Stimulated activated CD8-positive, alpha-beta memory T cell treated with anti-CD3 and anti-CD28 coated beads, Interleukin-4, amount 100 ng/mL, for 4 hours (primary cell): Measurements from ENCODE around the gene CDIPT.
"Not testable (repeated sequence)": the region's sequence is repeated elsewhere in the genome, so short reads cannot be mapped to it uniquely, and the experiment has no call there.

Source experiments
- DNase-seq, 2 donors: peaks; one replicate each; pipeline ENCODE4 v3.0.0-alpha.2; 2020; ENCODE audit warnings: low read depth in 2 of 2, low spot score in 1 of 2

Gene CDIPT

DNA sequence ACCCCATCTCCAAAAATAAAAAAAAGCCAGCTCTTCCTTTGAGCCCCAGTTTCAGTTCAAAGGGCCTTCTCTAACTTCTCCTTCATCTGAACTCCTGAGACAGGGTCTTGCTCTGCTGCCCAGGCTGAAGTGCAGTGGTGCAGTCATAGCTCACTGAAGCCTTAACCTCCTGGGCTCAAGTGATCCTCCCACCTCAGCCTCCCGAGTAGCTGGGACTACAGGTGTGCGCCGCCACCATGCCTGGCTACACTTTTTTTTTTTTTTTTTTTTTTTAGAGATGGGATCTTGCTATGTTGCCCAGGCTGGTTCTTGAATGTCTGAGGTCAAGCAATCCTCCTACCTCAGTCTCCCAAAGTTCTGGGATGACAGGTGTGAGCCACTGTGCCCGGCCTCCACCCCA lies 29.8 kb downstream of the CDIPT start:
- DNase-seq: not testable (repeated sequence)

DNA sequence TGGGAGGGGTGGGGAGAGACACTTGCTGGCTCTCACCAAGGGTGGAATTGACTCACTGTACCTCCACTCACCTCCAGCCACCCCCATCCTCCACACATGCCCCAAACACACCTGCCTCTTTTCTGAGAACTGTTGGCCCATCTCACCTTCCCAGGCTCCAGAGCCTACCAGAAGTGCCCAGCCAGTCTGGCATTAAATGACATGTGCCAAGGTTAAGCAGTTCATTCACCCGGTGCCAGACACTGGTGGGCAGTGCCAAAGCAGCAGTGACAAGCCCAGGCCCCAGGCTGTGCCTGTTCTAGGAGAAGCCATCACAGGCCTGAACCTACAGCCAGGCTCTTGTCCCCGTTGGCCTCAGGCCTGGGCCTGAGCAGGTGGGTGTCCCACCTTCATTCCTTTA lies 31.5 kb downstream of the CDIPT start:
- DNase-seq: no peak

DNA sequence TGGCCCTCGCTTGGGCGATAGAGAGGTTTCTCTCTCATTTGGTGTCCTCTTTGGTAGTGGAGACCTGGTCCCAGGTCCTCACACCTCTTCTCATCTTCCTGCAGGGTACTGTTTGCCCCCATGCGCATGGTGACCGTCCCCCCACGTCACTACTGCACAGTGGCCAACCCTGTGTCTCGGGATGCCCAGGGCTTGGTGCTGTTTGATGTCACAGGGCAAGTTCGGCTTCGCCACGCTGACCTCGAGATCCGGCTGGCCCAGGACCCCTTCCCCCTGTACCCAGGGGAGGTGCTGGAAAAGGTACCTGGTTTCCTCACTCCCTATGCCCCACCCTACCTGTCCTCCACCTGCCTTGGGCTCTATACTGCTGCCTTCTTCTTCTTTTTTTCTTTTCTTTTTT lies 32.3 kb downstream of the CDIPT start:
- DNase-seq: no peak

DNA sequence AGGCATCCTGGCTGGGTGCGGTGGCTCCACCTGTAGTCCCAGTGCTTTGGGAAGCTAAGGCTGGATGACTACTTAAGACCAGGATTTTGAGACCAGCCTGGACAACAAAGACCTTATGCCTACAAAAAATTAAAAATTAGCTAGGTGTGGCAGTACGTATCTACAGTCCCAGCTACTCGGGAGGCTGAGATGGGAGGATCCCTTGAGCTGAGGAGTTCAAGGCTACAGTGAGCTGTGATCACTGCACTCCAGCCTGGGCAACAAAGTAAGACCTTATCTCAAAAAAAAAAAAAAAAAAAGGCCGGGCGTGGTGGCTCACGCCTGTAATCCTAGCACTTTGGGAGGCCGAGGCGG lies 36.7 kb downstream of the CDIPT start:
- DNase-seq: no peak

DNA sequence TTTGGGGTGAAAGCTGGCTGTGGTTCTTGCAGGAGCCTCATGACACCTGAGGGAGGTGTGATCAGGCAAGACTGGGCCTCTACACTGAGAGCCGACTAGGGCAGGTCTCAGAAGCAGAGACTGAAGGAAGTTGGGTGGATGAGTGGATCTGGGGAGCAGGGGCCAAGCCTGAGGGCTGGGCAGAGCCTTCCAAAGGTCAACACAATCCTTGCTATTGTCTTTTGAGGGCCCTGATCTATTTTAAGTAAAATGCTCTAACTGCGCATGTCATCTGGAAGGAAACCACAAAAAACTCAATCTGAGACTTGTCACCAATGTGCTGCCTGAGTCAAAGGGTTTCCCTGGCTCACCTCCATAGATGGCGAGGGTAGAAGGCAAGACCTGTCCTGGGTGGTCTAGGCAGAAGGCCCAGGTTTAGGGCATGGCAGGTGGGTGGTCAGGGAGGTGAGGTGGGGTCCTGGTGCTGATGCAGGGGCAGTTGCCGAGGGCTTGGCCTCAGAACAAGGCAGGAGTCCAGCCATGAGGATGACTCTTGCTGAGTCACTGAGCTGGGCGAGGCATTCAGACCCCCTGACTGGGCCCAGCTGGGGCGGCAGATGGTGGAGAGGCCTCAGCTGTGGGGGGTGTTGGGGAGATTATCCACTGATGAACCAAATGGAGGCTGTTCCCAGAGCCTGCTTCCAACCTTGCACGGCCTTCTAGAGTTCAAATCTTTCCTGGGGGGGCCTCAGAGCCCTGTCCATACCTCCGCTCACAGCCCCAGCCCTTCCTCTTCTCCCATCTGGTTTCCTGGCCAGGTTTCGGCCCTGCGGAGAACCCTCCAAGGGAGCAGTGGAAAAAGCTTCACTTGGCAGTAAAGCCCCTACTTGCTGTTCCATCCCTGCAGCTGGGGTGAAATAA lies 37.6 kb downstream of the CDIPT start:
- no peak for DNase-seq

DNA sequence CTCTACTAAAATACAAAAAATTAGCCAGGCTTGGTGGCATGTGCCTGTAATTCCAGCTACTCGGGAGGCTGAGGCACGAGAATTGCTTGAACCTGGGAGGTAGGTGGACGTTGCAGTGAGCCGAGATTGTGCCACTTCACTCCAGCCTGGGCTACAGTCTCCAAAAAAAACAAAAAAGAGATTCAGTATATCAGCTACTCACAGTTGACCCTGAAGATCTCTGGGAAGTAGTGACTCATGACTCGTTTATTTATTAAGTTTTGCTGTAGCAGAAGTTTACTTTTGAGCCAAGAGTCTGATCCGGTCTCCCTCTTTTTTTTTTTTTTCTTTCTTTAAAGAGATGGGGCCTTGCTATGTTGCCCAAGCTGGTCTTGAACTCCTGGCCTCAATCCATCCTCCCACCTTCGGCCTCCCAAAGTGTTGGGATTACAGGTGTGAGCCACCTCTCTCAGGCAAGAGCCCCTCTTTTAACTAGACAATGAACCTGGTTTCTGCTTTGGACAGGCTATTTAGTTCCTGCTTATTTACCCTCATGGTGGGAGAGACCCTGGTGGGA lies 38.4 kb downstream of the CDIPT start:
- DNase-seq: no peak

DNA sequence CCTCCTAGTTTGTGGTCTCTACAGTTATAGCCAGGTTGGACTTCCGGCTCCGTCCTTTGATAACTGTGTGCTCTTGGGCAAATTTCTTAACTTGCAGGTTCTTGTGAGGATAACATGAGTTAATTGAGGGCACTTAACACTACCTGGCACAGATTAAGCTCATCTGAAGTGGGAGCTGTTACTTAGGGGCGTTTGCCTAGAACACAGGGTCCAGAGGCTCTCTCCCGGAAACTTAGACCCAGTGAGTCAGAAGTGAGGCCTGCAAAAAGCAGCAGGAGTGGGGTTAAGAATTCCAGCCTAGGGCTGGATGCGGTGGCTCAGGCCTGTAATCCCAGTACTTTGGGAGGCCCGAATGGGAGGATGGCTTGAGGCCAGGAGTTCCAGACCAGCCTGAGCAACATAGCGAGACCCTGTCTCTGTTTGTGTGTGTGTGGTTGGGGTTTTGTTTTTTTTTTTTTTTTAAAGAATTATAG lies 41.3 kb downstream of the CDIPT start:
- DNase-seq: no peak

DNA sequence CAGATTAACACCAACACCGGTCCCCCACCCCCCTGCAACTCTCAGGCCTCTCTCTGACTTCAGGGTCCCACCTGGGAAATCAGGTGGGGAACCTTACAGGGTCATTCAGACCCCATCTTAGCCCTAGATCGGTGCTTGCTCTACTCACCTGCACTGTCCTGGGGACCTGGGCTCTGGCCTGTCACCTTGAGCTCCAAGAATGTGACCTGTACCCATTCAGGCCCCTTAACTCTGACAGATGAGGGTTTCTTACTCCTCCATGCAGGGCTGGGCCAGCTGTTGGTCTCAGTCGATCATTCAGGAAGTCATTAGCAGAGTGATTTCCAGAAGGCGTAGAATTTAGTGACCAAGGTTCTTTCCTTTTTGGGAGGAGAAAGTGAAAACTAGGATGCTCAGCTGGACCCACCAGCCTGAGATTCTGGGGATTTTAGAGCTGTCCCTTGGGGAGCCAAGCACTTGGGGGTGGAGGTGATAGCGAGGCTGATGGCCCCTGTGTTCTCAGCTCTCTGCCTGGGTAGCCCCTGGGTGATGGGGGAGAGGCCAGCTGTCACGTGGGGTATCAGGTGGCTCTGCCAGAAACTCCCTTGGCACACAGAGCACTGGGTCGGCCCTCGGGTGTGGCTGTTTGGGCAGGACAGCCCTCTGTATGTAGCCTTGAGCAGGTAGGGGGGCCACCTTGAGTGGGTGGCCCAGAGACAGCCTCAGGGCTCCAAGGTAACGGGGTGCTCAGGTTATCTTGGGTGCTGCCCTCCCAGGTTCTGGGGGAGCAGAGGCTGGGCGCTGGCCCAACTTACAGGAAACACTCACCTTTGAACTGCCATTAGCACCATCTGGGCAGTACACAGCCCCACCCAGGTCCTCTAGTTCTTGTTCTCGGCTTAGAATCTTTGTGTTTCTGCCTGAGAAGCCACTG lies 42.0 kb downstream of the CDIPT start:
- DNase-seq: no peak

DNA sequence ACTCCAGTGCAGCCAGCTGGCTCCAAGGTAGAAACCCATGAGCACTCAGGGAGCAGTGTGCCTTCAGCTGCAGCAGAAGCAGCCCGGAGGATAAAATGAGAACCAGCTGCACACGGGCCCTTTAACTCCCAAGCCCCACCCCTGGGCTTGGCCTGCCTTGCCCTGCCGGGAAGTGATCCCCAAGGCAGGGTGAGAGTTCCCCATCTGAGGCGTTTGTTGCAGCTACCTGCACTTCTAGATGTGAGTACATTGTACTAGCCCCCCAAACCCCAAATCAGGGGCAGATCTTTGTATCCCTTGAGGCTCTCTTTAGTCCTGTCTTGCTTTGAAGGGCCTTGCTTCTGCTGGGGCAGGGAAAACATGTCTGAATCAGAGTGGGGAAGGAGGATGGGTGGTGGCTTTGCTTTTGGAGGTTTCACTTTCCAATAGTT lies 42.7 kb downstream of the CDIPT start, which contains the start of gene MVP:
MVP (plus strand) TSS at position 192 of the 431 bp plus-strand sequence. CDS start 10,088 bp downstream, outside the sequence.
- DNase-seq: no peak

DNA sequence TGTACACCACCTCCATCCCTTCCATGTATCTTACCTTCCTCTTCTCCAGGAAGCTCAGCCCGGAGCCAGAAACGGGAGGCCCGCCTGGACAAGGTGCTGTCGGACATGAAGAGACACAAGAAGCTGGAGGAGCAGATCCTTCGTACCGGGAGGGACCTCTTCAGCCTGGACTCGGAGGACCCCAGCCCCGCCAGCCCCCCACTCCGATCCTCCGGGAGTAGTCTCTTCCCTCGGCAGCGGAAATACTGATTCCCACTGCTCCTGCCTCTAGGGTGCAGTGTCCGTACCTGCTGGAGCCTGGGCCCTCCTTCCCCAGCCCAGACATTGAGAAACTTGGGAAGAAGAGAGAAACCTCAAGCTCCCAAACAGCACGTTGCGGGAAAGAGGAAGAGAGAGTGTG lies 43.5 kb downstream of the CDIPT start:
- no peak for DNase-seq

DNA sequence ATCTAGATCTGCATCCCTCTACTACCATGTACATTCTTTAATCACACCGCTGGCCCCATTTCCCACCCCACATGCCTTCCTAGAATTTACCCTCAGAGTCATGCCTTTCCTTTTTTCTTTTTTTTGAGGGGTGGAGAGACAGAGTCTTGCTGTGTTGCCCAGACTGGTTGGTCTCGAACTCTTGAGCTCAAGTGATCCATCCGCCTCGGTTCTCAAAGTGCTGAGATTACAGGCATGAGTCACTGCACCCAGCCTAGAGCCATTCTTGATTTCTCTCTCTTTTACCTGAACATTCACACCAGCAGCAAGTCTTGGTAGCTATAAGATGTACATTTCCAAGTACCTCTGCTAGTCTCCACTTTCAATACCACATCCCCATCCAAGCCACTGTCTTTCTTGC lies 44.9 kb downstream of the CDIPT start:
- no peak for DNase-seq

DNA sequence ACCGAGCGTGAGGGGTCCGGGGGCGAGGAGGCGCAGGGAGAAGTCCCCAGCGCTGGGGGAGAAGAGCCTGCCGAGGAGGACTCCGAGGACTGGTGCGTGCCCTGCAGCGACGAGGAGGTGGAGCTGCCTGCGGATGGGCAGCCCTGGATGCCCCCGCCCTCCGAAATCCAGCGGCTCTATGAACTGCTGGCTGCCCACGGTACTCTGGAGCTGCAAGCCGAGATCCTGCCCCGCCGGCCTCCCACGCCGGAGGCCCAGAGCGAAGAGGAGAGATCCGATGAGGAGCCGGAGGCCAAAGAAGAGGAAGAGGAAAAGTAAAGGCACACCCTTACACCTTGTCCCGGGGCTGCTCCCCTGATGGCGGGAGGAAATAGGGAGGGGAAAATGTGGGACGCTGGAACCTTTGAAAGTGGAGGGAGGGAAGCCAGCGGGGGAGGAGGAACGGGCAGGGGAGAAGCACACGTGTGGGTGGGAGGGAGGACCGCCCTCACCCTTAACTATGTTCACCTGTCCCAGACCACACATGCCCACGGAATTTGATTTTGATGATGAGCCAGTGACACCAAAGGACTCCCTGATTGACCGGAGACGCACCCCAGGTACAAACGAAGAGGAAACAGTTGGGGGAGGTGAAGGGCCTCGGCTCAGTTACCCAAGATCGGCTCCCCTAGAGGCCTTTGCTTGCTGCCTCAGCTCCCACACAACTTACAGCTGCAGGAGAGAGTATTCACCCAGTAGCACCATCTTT lies 46.2 kb downstream of the CDIPT start:
- DNase-seq: no peak

DNA sequence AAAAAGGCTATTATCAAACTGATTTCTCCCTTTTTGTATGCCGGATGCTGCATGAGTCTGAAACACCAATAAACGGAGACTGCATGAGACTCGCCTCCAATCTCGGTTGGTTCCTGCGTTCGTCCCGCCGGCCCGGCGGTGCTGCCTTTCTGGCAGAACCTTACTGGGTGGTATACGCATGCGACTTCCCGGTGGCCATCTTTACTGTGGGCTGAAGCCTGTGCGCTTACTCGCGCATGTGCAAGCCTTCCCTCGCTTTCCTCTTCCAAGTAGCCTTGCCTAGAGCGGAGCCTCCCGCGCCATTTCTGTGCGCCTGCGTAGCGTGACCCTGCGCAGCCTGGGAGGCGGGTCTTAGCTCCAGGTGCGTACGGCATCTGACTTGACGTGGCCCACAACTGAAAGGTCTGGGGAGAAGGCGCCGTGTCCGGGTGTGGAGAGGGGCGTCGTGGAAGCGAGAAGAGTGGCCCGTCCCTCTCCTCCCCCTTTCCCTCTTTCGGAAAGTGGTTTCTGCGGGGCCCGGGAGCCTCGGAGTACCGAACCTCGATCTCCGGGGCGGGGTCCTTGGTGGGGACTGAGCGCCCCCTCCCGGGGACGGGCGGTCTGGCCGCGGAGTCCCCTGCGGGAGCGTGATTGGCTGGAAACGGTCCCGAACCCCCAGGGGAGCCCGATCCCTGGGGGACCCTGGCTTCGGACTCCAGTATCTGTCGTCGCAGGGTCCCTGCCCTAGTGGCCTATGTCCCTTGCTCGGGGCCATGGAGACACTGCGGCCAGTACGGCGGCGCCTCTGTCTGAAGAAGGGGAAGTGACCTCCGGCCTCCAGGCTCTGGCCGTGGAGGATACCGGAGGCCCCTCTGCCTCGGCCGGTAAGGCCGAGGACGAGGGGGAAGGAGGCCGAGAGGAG lies 47.0 kb downstream of the CDIPT start, which contains the start of gene PAGR1:
PAGR1 (plus strand) TSS at position 360 of the 901 bp plus-strand sequence; CDS start at position 734, 374 bp downstream.
- peak; percentile 95 to 97 for DNase-seq

DNA sequence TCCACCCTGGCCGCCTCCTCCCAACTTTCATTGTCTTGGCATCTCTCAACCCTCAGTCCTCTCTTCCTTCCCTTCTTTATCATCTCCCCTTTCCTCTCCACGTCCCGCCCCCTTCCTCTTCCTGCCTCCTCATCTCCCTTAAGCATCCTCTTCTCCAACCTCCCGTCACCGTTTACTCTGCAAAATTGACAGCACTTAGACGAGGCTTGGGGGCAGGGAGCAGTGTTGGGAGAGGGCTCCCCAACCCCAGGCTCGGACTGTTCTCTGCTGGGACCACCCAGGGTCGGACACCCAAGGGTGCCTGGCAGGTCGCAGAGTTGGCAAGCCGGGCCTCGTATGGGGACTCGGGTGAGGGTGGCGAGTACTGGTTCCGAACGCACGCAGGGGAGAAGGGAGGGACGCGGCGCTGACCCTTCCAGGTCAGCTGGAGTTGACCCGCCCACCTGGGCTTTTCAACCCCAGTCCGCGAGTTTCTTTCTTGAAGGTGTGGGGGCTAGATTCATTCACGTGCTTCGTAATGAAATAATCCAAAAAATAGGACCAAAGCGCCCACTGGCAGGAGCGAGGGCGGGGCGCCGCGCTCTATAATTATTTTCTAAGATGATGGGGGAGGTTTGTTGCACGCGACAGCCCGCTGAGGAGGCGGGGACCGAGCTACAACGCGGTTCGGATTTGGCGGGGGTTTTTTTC lies 47.8 kb downstream of the CDIPT start:
- DNase-seq: no peak

DNA sequence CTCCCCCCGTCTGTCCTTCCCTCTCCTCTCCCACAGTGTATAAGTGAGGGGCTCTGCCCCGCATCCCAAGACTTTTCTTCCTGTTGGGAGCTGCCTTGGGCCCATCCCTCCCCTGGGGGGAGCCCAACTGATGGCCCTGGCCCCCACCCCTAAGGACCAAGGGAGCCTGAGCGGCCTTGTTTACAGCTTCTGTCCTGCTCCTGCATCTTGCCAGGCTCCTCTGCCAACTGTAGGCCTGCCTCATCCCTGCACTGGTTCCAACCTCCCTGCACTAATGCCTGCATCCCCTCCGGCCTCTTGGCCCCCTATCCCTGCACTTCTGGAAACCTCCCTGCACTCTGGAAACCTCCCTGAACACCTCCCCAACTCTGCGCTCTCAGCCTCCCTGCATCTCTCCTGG lies 48.4 kb downstream of the CDIPT start:
- DNase-seq: no peak

DNA sequence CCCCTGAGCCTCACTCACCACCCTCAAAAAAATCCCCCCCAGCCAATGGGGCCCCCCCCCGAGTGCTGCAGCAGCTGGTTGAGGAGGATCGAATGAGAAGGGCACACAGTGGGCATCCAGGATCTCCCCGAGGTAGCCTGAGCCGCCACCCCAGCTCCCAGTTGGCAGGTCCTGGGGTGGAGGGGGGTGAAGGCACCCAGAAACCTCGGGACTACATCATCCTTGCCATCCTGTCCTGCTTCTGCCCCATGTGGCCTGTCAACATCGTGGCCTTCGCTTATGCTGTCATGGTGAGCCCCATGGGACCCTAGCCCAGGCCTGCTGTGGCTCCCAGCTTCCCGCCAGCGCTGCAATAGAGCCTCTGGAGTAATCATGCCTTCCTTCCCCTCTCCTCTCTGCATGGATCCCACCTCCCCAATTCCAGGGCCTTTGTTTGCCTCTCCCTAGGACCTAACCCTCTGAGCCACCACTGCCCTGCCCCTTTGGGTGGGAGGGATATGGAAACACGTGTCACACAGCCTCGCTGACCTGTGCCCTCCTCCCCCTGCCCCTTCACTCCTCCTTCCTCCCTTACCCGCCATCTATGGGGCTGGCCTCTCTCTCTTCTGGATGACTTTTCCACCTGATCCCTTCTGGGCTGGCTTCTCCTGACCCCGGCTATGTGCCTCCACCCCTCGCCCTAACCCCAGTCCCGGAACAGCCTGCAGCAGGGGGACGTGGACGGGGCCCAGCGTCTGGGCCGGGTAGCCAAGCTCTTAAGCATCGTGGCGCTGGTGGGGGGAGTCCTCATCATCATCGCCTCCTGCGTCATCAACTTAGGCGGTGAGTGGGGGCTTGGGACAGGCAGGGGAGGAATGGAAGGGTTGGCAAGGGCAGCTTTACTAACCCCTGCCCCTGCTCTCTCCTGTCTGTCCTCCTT lies 49.1 kb downstream of the CDIPT start:
- DNase-seq: no peak

DNA sequence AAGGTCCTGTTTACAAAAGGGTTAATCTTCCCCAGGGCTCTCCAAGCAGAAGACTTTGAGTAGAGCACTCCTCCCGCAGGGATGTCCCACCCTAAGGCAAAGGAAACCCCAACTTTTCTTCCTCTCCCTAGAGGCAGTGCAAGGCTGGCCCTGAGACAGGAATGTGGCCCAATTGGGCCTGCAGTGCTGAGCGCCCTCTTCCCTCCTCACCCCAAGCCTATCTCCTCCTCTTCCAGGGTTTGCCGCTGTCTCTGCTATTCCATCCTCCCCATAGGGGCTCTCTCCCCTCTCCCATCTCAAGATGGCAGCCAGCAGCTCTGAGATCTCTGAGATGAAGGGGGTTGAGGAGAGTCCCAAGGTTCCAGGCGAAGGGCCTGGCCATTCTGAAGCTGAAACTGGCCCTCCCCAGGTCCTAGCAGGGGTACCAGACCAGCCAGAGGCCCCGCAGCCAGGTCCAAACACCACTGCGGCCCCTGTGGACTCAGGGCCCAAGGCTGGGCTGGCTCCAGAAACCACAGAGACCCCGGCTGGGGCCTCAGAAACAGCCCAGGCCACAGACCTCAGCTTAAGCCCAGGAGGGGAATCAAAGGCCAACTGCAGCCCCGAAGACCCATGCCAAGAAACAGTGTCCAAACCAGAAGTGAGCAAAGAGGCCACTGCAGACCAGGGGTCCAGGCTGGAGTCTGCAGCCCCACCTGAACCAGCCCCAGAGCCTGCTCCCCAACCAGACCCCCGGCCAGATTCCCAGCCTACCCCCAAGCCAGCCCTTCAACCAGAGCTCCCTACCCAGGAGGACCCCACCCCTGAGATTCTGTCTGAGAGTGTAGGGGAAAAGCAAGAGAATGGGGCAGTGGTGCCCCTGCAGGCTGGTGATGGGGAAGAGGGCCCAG lies 50.0 kb downstream of the CDIPT start:
- no peak for DNase-seq
